Measurements from ENCODE around the gene GAS2L1.

GRCh38 chr22:29315286-29316140 is 9.1 kb downstream of the GAS2L1 start, which contains the start of gene RASL10A:
- TF ChIP-seq POLR2AphosphoS5 (IDR thresholded peaks at IDR 0.05; ENCODE audit: borderline replicate concordance, low read depth, low read length), result no peak
- TF ChIP-seq EZH2 (IDR thresholded peaks at IDR 0.05), result no peak
